SHP77 (cell line): ENCODE measurements around the gene LARP1B.
"Not testable (repeated sequence)": the region's sequence is repeated elsewhere in the genome, so short reads cannot be mapped to it uniquely, and the experiment has no call there.

Experiments used
- DNase-seq, 2 experiments: peaks; one replicate each; lab custom pipeline; 2025; lab: John Stamatoyannopoulos, UW

LARP1B gene

DNA sequence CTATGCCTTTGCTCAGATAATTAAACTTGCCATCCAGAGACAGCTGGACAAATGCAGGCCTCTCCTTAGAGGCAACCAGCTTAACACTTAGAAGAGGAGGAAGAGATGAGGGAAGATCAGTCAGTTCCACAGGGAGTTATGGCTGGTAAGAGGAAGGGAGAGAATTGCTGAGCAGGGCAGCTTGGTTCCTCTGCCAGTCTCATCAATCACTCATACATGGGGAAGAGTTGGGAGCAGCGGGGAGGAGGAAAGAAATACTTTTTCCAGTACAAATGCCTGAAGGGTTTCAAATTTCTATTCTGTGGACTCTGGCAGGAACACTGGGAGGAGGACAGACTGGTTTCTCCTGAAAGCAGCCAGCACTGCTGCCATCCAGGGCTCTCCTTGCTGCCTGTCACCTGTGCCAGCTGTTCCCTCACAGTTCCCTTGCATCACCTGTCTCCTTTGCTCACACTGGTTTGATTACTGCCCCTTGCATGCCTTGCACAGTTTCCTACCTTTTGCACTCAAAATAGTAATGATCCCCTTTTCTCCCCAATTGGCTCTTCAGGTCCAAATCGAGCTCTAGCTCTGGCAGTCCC, 167.0 kb downstream of the LARP1B start:
- DNase-seq: peak in 1 of 2 experiments; percentile 1

DNA sequence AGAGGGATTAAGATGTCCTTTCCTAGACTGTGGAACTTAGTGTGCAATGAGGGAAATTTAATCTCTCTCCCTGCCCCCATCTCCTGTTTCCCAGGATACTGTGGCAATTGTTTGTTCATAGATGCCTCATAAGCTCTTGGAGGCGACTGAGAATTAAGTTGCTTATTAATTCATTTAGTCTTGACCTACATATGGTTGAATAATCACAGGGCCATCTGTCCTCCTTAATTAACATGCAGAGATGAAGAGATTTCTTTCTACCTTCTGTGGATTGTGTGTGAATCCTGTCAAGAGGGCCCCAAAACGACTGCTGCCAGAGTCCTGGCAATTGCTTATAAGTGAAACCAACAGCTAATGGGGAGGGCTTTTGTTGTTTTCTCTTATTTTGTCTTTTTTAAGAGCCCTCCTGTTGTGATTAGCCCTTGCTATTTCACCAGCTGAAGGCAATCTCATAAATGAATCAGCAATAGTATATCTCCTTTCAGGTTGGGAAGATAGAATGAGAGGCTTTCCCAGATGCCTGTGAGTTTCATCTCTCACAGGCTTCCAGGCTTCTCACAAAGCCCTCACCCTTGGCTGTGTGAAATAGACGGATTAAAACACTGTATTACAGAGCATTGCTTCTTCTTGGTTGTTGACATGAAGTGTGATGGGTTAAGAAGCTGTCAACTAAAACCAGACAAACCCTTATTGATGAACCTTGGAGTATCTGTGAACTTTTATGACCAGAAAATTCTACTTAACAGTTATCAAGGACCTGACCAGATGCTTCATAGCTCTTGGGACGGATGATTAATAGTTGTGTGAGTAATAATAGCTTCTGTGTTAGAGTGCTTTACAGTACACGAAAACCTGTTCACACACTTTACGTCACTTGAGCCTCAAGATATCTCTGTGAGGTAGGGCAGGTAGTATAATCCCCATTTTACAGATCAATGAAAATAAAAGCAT, 168.0 kb downstream of the LARP1B start:
- DNase-seq: no peak

DNA sequence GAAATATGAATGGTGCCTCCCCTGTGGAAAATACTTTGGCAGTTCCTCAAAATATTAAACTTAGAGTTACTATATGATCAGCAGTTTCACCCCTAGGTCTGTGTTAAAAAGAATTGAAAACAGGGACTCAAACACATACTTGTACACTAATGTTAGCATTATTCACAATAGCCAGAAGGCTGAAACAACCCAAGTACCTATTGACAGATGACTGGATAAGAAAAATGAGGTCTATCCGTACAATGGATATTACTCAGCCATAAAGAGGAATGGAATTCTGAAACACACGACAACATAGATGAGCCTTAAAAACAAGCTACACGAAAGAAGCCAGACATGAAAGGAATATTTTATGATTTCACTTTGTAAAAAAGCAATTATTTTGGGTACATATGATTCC, 171.6 kb downstream of the LARP1B start:
- no peak for DNase-seq

DNA sequence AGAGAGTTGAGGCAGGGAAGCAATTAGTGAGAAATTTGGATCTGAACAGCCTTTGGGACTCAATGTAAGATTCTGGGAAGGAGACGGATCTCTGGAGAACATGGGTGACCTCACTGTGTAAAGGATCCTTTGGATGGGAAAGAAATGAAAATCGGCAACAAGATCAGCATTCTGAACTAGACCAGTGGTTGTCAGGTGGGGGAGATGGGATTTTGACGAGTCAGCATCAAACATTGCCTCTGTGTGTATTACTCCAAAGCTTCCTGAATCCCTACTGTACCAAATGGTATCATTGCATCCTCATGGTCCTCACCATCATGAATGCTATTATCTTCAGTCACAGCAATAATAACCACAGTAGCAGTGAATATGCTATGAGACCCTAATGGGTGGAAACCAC, 173.7 kb downstream of the LARP1B start:
- no peak for DNase-seq

DNA sequence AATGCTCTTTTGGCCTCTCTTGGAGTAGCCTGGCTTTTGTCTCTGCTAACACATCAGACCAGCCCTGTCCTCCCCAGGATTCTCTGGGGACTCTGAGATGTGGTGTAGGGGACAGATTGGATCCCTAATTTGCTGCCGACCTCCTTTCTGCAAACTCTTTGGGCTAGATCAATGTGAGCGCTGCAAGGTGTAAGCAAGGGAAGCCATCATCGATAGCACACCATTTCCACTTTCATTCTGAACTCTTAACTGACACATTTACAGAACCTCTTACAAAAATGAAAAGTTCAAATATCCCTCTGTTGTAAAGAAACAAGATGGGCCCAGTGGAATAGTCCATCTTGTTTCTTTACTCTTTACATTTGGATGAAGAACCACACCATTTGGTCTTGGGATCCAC, 179.9 kb downstream of the LARP1B start:
- DNase-seq: no peak

DNA sequence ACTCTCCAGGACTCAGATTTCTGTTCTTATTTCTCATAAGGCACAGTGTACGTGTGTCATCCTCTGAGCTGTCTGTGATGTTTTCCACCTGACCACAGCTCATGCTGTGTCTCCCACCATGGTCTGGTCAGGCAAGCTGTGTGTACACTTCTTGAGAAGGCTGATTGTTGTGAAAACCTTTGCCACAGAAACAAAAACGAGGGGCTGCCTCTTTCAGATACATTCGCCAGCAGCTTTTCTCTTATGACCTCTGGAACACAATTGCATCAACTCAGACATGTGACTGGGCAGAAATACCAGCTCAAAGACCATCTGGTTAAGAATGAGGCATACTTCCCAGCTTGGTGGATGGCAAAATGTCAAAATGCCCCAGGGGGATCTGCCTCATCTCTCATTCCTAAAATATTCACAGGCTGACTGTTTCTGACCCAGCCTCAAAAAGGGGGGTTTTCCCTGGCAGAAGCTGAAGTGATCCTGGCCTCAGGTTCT, 180.4 kb downstream of the LARP1B start:
- DNase-seq: no peak

DNA sequence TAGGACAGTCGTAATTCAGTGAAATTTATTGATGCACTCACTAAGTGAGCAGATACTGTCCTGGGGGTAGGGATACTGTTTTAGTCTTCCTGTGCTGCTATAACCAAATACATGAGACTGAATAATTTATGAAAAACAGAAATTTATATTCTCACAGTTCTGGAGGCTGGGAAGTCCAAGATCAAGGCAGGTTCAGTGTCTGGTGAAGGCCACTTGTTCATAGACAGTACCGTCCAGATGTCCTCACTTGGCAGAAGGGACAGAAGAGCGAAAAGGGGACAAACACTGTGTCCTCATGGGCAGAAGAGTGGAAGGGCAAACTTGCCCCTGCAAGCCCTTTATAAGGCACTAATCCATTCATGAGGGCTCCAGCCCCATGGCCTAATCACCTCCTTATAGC, 180.9 kb downstream of the LARP1B start:
- DNase-seq: no peak

DNA sequence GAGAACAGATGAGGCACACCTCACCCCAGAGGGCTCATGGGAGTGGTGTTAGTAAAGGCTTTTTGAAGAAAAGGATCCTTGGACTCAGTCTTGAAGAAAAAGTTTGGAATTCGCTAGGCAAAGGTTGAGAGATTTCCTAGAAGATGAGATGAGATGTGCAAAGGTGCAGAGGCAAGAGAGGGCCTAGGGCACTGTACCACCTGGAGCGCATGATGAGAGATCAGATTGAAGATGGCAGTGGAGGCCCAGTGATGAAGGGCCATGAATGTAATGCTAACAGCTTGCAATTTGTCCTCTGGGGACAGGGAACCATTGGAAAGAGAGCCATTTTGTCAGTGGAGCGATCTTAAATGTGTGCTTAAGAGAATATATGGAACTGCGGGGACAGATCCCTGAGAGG, 181.5 kb downstream of the LARP1B start:
- DNase-seq: no peak

DNA sequence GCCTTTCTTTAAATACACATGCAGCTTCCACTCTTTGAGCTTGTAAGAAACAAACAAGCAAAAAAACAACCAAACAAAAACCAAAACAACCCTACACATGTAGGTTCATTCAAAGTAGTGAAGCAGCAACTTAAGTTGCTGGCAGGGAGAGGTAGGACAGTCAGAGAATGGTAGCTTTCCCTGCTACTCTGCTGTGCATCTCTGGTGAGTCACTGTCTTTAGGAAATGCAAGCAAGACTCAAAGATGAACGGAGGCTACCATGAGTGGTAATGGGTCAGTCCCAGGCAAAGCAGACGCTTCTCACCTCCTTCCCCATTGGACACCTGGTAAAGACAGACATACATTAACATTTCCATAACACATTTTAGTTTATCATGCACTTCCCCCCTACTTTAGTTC, 183.3 kb downstream of the LARP1B start:
- no peak for DNase-seq

DNA sequence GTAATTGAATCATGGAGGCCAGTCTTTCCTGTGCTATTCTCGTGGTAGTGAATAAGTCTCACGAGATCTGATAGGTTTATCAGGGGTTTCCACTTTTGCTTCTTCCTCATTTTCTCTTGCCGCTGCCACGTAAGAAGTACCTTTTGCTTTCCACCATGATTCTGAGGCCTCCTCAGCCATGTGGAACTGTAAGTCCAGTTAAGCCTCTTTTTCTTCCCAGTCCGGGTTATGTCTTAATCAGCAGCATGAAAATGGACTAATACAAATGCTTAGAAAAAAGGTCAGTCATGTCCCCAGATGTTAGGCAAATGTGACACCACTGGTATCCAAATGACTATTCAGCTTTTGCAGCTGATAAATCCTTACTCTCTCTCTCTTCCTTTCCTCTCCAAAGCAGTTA, 184.3 kb downstream of the LARP1B start:
- DNase-seq: not testable (repeated sequence)

DNA sequence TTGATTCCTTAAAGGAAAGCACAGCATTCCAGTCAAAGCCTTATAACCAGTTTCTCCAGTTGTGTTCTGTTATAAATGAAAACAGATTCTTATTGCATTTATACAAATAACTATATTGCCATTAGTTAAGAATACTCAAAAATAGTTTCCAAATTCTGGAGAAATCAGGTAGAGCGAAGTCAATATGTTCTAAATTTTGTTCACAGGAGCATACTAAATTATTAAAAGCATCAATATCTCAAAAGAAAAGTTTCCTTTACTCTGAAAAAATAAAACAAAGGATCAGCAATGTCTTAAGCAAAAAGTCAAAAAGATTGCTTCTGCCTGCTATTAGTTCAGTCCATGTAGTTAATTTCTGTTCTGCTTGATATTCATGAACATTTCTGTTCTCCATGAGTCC, 186.8 kb downstream of the LARP1B start:
- DNase-seq: no peak

DNA sequence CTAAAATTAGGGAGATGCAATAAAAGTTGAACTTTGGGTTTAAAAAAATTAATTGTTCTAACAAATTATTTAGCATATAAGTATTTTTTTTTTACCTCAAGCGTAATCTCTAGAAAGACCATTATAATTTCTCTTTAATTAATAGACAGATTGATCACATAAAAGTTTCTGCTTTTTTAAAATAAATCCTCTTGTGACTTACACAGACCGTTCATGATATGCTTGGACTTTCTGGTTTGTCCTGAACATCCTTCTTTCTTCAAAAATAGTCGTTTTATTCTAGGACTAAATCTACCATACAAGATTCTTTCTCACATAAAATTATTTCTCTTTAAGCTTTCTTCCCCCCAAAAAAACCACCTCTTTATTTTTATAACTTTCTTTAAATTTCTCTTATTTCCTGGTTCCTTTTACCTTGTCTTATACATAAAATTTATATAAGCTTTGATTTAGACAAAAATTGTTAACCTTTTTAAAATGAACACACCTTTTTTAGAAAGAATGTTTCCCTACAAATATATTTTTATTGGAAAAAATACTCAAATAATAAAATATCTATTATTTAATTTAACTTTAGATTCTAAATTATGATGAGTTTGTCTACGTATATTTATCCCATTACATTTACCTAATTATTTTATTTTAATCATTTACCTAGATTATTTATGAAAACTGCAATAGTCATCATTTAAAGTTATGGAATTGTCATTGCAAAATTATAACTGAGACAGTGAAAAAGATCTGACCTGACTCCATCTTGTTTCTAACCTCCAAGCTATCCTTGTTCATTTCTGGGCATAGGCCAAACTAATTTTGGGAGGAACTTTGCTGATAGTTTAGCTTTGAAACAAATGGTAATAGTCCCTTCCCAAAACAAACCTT, 188.9 kb downstream of the LARP1B start:
- DNase-seq: no peak

DNA sequence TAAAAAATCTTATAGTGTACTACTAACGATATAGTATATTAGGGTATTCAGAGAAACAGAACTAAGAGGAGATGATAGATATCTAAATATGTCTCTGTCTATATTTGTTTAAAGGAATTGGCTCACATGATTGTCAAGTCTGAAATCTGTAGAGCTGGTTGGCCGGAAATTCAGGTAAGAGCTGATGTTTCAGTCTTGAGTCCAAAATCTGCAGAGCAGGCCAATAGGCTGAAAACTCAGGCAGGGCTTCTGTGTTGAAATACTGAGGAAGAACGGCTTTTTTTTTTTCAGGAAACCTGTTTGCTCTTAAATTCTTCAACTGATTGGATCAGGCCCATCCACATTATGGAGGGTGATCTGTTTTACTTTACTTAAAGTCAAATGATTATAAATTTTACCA, 194.8 kb downstream of the LARP1B start:
- no peak for DNase-seq

DNA sequence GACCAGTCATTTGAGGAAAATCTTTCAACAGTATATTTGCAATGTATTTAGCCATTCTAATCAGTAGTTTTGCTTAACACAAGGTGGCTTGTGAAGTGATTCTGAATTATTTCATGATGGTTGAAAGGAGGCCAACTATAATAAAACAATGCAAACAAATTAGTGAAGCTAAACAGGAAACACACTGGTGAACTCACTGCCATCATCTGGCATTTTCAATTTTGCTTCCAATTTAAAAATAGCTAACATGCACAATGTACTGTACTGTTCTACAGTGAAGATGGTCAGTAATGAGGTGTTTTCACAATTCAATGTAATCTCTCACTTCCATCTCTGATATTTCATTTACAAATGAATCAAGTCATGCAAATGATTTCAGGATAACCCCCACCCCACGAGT, 195.4 kb downstream of the LARP1B start:
- DNase-seq: no peak

DNA sequence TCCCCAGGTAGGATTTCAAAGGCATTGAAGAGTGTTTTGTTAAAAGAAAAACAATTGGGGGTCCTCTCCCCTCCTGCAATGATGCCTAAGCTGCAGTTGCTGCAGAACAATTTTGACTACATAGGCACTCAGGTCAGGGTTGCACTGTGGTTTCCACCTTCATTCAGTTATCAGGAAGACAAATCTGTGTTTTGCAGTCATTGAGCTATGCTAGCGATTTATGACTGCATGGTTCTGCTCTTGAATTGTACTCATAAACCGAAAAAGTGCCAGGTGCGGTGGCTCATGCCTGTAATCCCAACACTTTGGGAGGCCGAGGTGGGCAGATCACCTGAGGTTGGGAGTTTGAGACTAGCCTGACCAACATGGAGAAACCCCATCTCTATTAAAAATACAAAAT, 197.1 kb downstream of the LARP1B start:
- DNase-seq: not testable (repeated sequence)

DNA sequence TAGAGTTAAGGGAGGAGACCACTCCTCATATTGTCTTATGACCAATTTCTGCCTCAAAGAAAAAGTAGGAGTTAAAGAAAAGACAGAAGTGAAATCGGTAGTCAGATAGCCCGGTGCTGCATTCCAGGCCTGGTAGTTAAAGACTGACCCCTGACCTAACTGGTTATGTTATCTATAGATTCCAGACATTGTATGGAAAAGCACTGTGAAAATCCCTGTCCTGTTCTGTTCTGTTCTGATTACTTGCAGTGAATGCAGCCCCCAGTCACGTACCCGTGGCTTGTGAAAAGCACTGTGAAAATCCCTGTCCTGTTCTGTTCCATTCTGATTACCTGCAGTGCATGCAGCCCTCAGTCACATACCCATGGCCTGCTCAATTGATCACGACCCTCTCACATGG, 198.8 kb downstream of the LARP1B start:
- not testable (repeated sequence) for DNase-seq
